Testis (tissue), 3 donors: Measurements from ENCODE around the gene NFATC2. TPM values are rescaled to one million over a fixed set of nuclear protein-coding genes. Genes with fewer than 3 reads are reported as not detected.

Experiments
- DNase-seq: peaks from one replicate; pipeline ENCODE4 v3.0.0-alpha.2; 2019
- H3K27ac ChIP-seq, 2 donors: fragments of 200-600 bp; sonication (generic); one replicate each; pipeline ENCODE4 v1.5.1; 2019
- H3K27me3 ChIP-seq: fragments of 200-600 bp; sonication (generic); one replicate; pipeline ENCODE4 v1.5.1; 2019
- H3K36me3 ChIP-seq: fragments of 200-600 bp; sonication (generic); one replicate; pipeline ENCODE4 v1.5.1; 2017; ENCODE audit warnings: low read depth; ENCODE audit errors: missing control alignments
- H3K4me1 ChIP-seq: fragments of 200-600 bp; sonication (generic); one replicate; pipeline ENCODE4 v1.5.1; 2019
- H3K4me3 ChIP-seq, 2 donors: fragments of 200-600 bp; sonication (generic); one replicate each; pipeline ENCODE4 v1.5.1; 2017 to 2019
- H3K9me3 ChIP-seq: fragments of 200-600 bp; sonication (generic); one replicate; pipeline ENCODE4 v1.5.1; 2017
- POLR2A ChIP-seq: fragments of 450-650 bp; IDR thresholded peaks from one replicate; pipeline ENCODE4 v1.6.1; 2017; ENCODE audit warnings: antibody characterized with exemption, mild to moderate bottlenecking, moderate library complexity
- WGBS, 2 donors: methylation state at CpG; one replicate each; pipeline ENCODE4 v1.1.5; 2018; 5-methylcytosine and 5-hydroxymethylcytosine counted together
- intact Hi-C: fragments of 100-400 bp; cut with DNase I; formaldehyde crosslinking; loops from one replicate; pipeline ENCODE4 v1.15.1; 2023; ENCODE audit warnings: low total_unique reads
- polyA plus RNA-seq: library from polyadenylated mRNA; stranded (reverse); fragments of 350-450 nt; fragmentation: Illumina TruSeq; extraction: RNeasy Lipid Tissue Mini Kit (QIAGEN cat#74804); gene quantifications from one replicate; pipeline ENCODE4 v1.2.3, GENCODE V29; 2014; ENCODE audit warnings: low read depth, low replicate concordance; ENCODE audit not compliant: insufficient read depth
- total RNA-seq, 2 donors: library from RNA; depleted of rRNA; stranded (reverse); fragments of >200 nt; gene quantifications; one replicate each; pipeline ENCODE4 v1.2.3, GENCODE V29; 2016
- TF ChIP-seq, protein P1 (sequence below), 3 experiments: fragments of 450-650 bp in 2 of 3; fragments of 200-600 bp in 1 of 3; sonication (generic) in 1 of 3; IDR thresholded peaks; one replicate each; pipeline ENCODE4 v1.5.1; 2016 to 2019; ENCODE audit warnings: antibody characterized with exemption in 3 of 3, mild to moderate bottlenecking in 2 of 3, moderate library complexity in 1 of 3

The NFATC2 gene
- total and polyA plus RNA-seq, 3 donors from 2014 or later: 5.4 to 7.5 (median 6.5) TPM

GRCh38 chr20:51575486-51575885, 33.0 kb upstream of the NFATC2 start:
- TF ChIP-seq, protein P1, sequence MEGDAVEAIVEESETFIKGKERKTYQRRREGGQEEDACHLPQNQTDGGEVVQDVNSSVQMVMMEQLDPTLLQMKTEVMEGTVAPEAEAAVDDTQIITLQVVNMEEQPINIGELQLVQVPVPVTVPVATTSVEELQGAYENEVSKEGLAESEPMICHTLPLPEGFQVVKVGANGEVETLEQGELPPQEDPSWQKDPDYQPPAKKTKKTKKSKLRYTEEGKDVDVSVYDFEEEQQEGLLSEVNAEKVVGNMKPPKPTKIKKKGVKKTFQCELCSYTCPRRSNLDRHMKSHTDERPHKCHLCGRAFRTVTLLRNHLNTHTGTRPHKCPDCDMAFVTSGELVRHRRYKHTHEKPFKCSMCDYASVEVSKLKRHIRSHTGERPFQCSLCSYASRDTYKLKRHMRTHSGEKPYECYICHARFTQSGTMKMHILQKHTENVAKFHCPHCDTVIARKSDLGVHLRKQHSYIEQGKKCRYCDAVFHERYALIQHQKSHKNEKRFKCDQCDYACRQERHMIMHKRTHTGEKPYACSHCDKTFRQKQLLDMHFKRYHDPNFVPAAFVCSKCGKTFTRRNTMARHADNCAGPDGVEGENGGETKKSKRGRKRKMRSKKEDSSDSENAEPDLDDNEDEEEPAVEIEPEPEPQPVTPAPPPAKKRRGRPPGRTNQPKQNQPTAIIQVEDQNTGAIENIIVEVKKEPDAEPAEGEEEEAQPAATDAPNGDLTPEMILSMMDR (IDR thresholded peaks at IDR 0.05): no peak
- no peak for TF ChIP-seq POLR2A
- H3K4me3 ChIP-seq: no peak overlapping the region
- no peak for DNase-seq
- no peak overlapping the region for H3K27ac ChIP-seq
- H3K9me3 ChIP-seq: no peaks in the 10 kb centered on the region
- no peaks in the 10 kb centered on the region for H3K4me1 ChIP-seq
- 91 to 96% methylated on average over 3 of the region's 3 CpGs for WGBS, 2 donors
- H3K36me3 ChIP-seq: no peaks in the 10 kb centered on the region
- intact Hi-C loops: no loop called here
- H3K27me3 ChIP-seq: no peaks in the 10 kb centered on the region

- H3K27me3 ChIP-seq: no peaks in the 10 kb centered on the region
- no peak for DNase-seq
- H3K9me3 ChIP-seq: no peaks in the 10 kb centered on the region
- no peaks in the 10 kb centered on the region for H3K4me1 ChIP-seq
- H3K36me3 ChIP-seq: no peaks in the 10 kb centered on the region
- no peak overlapping the region for H3K4me3 ChIP-seq
- TF ChIP-seq, protein P1 (IDR thresholded peaks at IDR 0.05): no peak
- no peak for TF ChIP-seq POLR2A
- 88 to 100% methylated on average over 6 of the region's 6 CpGs for WGBS, 2 donors
- intact Hi-C loops: no loop called here
- H3K27ac ChIP-seq: no peak overlapping the region
Measured at GRCh38 chr20:51574248-51575033, 31.9 kb upstream of the NFATC2 start.

GRCh38 chr20:51573576-51574243, 31.2 kb upstream of the NFATC2 start:
- H3K27ac ChIP-seq: peak overlapping the region in 1 of 2 donors; percentile 45
- no peak overlapping the region for H3K4me3 ChIP-seq
- H3K9me3 ChIP-seq: no peaks in the 10 kb centered on the region
- H3K4me1 ChIP-seq: no peaks in the 10 kb centered on the region
- H3K36me3 ChIP-seq: no peaks in the 10 kb centered on the region
- DNase-seq: peak; percentile 64
- H3K27me3 ChIP-seq: no peaks in the 10 kb centered on the region
- WGBS, 2 donors: 41 to 62% methylated on average over 5 to 8 of the region's 8 CpGs
- intact Hi-C loops: no loop called here
- TF ChIP-seq, protein P1 (IDR thresholded peaks at IDR 0.05): no peak
- no peak for TF ChIP-seq POLR2A

DNA sequence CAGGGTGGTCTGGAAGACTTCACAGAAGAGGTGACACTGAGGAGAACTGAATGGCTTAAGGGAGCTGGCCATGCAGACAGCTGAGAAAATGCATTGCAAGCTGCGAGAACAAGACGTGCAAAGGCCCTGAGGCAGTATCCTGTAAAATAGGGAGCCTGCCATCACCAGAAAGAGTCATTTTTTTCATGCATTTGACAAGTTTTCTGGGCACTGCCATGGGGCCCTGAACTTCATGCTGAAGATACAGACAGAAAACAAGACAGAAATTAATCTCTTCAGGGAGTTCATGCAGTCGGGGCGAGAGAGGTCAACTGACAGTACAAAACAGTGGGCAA, 28.9 kb upstream of the NFATC2 start:
- intact Hi-C loops: no loop called here
- H3K27me3 ChIP-seq: no peaks in the 10 kb centered on the region
- DNase-seq: no peak
- H3K4me3 ChIP-seq: no peak overlapping the region
- H3K4me1 ChIP-seq: no peaks in the 10 kb centered on the region
- H3K27ac ChIP-seq: no peak overlapping the region
- no peak for TF ChIP-seq POLR2A
- TF ChIP-seq, protein P1 (IDR thresholded peaks at IDR 0.05): no peak
- no peaks in the 10 kb centered on the region for H3K36me3 ChIP-seq
- no peaks in the 10 kb centered on the region for H3K9me3 ChIP-seq
- WGBS, 2 donors: 84 to 97% methylated on average over 4 of the region's 4 CpGs
